Measurements from ENCODE around the gene ACVR1C. TPM values are rescaled to one million over a fixed set of nuclear protein-coding genes. Genes with fewer than 3 reads are reported as not detected.
A peak's percentile ranks its signal among the peaks of the same experiment; 100 is the strongest.
"Not testable (repeated sequence)": the region's sequence is repeated elsewhere in the genome, so short reads cannot be mapped to it uniquely, and the experiment has no call there.

ACVR1C gene
- total and polyA plus RNA-seq, 5 experiments from 2014 or later = 0.67 to 4.7 (median 1.9) TPM

DNA sequence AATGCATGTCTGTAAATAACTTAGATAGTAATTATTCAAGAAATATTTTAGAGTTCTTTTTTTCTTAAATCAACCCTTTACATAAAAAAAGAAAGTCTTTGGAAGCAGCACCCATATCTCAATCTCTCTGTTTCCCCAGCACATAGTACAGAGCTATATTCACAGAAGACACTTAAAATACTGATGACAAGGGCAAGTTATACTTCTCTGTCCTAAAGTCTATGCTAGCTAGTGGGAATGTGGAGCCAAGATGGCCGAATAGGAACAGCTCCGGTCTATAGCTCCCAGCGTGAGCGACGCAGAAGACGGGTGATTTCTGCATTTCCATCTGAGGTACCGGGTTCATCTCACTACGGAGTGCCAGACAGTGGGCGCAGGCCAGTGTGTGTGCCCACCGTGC, 62.6 kb downstream of the ACVR1C start:
- DNase-seq, H3K4me3 Mint-ChIP-seq, H3K27ac Mint-ChIP-seq, H3K9me3 Mint-ChIP-seq, H3K27me3 Mint-ChIP-seq, H3K36me3 Mint-ChIP-seq, ATAC-seq, POLR2A ChIA-PET: not testable (repeated sequence)
- H3K4me1 Mint-ChIP-seq = peaks cover 0 to 15% (median 4%) of the 10 kb centered on the region in 4 donors

DNA sequence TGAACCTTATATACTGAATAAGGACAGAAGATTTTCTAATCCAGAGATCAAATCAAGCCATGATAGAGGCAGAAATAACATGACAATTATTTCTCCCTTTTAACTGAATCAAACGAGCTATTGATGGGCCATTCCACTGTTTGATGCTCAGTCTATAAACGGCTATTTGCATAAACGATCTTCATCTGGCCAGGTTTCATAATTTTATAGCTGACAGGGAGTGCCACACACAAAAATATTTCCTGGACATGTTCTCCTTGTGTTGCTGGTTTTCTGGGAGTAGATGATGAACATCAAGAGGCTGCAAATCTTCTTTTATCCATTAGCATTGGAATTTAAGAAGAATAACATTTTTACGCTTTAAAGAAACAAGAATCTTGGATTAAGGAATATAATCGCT, 63.1 kb downstream of the ACVR1C start:
- POLR2A ChIA-PET = interaction anchor here (0.6 kb wide), 1 partner anchor 903 kb away, joined by 3 read pairs; no protein-coding TSS in a partner anchor
- H3K4me1 Mint-ChIP-seq = peaks cover 0 to 15% (median 4%) of the 10 kb centered on the region in 4 donors
- no peak overlapping the region for H3K4me3 Mint-ChIP-seq
- H3K36me3 Mint-ChIP-seq = peaks cover 0 to 7% (median 0%) of the 10 kb centered on the region in 3 donors
- no peak overlapping the region for H3K27ac Mint-ChIP-seq
- ATAC-seq (no peak), DNase-seq (no peak)
- H3K9me3 Mint-ChIP-seq = peaks cover 0 to 2% (median 0%) of the 10 kb centered on the region in 9 donors
- no peaks in the 10 kb centered on the region for H3K27me3 Mint-ChIP-seq

DNA sequence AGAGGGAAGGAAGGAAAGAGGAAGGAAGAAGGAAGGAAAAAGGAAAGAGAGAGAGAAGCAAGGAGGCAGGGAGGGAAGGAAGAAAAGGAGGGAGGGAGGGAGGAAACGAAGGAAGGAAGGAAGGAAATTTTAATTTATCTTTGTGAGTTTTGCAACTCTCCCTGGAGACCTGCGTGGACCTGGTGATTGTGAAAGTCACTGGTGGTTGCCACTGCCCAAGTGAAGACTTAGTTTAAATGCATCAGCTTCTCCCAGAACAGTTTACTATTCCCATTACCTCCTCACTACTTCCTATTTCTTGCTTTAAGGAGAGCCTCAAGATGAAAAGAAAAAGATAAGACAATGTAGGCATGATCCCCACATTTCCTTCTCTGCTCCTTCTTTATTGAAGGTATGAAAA, 68.8 kb downstream of the ACVR1C start:
- Mint-ChIP-seq H3K4me1 (peaks cover 10 to 29% (median 21%) of the 10 kb centered on the region in 4 donors), H3K4me3 (no peak overlapping the region), H3K36me3 (peaks cover 0 to 11% (median 4%) of the 10 kb centered on the region in 3 donors), H3K27me3 (no peaks in the 10 kb centered on the region), H3K9me3 (peaks cover 0 to 2% (median 0%) of the 10 kb centered on the region in 9 donors), H3K27ac (peak overlapping the region in 2 of 10 donors; percentile 17 to 20)
- ATAC-seq (no peak), DNase-seq (no peak)
- POLR2A ChIA-PET = no interaction called here

DNA sequence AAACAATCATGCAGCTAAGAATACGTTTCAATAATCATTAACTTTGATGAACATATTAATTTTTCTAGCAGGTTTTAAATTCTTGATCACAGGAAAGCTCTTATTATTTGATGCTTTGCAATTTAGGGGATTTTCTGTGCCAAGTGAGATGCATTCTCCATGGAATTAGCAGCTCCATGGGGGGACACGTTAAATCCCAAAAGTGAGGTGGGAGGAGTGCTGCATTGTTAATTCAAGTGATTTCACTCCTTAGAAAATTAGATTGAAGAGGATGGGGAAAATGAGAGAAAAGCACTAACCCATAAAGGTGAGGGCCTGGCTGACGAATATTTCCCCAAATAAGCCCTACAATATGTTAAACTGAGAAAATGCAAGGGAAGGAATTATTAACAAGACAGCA, 69.2 kb downstream of the ACVR1C start:
- DNase-seq (no peak), ATAC-seq (no peak)
- H3K36me3 Mint-ChIP-seq = peaks cover 0 to 11% (median 4%) of the 10 kb centered on the region in 3 donors
- H3K27me3 Mint-ChIP-seq = no peaks in the 10 kb centered on the region
- peak overlapping the region in 3 of 10 donors; percentile 17 to 53 (median 20) for H3K27ac Mint-ChIP-seq
- no peak overlapping the region for H3K4me3 Mint-ChIP-seq
- POLR2A ChIA-PET = no interaction called here
- peaks cover 10 to 26% (median 21%) of the 10 kb centered on the region in 4 donors for H3K4me1 Mint-ChIP-seq
- H3K9me3 Mint-ChIP-seq = peaks cover 0 to 2% (median 0%) of the 10 kb centered on the region in 9 donors

DNA sequence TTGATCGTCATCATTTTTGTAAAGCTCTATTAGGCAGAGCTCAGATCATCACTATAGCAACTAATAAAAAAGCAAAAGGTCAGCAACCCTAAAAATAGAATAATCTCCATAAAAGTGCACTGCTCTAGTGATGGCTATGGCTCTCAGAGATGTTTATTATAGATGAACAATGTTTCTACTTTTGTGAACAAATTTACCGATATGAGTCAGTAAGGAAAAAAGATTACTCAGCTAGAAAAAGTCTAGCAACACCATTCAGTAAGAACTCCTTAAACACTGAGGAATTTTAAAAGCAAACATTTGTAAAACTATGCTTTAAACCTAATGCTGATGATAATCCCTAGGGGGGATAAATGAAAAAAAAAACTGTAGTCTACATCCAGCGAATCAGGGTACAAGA, 69.6 kb downstream of the ACVR1C start:
- no peak for DNase-seq
- peaks cover 0 to 2% (median 0%) of the 10 kb centered on the region in 9 donors for H3K9me3 Mint-ChIP-seq
- ATAC-seq = no peak
- H3K27me3 Mint-ChIP-seq = no peaks in the 10 kb centered on the region
- H3K27ac Mint-ChIP-seq = peak overlapping the region in 1 of 10 donors; percentile 20
- H3K4me3 Mint-ChIP-seq = no peak overlapping the region
- peaks cover 0 to 10% (median 4%) of the 10 kb centered on the region in 3 donors for H3K36me3 Mint-ChIP-seq
- POLR2A ChIA-PET = no interaction called here
- peaks cover 10 to 23% (median 21%) of the 10 kb centered on the region in 4 donors for H3K4me1 Mint-ChIP-seq

DNA sequence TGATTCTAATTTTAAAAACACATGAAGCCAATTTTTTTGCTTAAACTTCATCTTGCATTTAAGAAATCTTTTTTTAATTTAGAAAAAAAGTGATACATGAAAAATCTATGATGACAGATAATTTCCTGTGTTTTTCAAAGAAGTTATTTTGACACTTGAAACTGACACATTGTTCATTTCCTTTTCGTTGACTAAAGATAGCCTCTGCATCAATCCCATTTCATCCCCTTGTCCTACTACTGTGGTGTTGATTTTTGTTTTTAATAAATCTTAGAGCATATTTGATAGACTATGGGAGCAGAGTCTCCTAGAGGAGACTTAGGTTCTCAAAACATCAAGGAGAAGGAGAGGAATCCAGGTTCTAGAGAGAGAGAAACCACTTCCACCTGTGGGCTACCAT, 70.9 kb downstream of the ACVR1C start:
- ATAC-seq = no peak
- Mint-ChIP-seq H3K4me1 (peaks cover 8 to 20% (median 17%) of the 10 kb centered on the region in 4 donors), H3K9me3 (no peaks in the 10 kb centered on the region), H3K27ac (peak overlapping the region in 3 of 10 donors; percentile 9 to 43 (median 28)), H3K36me3 (peaks cover 0 to 9% (median 6%) of the 10 kb centered on the region in 3 donors), H3K4me3 (peak overlapping the region in 1 of 10 donors; percentile 34), H3K27me3 (no peaks in the 10 kb centered on the region)
- no peak for DNase-seq
- POLR2A ChIA-PET = no interaction called here

DNA sequence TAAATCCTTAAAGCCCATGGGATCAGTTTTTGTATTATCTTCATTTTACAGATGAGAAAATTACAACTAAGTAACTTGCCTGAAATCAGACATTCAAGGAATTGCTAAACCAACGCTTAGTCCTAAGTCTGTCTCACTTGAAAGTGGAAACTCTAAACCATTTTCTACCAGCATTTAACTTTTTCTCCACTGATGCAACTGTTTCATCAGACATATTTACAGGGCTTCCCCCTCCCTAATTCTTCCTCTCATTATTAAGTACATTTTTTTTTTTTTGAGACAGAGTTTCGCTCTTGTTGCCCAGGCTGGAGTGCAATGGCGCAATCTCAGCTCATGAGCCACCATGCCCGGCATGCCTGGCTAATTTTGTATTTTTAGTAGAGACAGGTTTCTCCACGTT, 88.6 kb downstream of the ACVR1C start:
- H3K4me1 Mint-ChIP-seq = no peaks in the 10 kb centered on the region
- no peaks in the 10 kb centered on the region for H3K9me3 Mint-ChIP-seq
- H3K27ac Mint-ChIP-seq = no peak overlapping the region
- H3K27me3 Mint-ChIP-seq = no peaks in the 10 kb centered on the region
- no peak for ATAC-seq
- DNase-seq = no peak
- POLR2A ChIA-PET = no interaction called here
- no peak overlapping the region for H3K4me3 Mint-ChIP-seq
- H3K36me3 Mint-ChIP-seq = peaks cover 0 to 16% (median 13%) of the 10 kb centered on the region in 3 donors

DNA sequence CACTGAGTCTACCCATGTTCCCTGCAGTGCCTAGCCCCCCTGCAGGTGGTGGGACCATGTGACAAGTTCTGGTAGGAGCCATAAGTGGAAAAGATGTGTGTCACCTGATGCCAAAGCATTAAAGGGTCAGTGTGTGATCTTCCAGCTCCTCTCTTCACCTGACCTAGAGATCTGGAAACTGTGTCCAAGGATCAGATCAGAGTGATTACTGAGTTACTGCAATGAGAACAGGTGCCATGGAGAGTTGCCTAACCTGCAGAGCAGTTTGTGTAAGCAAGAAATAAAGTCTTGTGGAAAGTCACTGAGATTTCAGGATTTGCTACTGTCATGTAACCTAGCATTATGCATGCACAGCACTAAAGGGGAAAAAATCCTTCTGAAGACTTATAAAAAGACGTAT, 90.6 kb downstream of the ACVR1C start:
- Mint-ChIP-seq H3K27me3 (no peaks in the 10 kb centered on the region), H3K4me3 (no peak overlapping the region), H3K36me3 (peaks cover 0 to 25% (median 17%) of the 10 kb centered on the region in 3 donors), H3K27ac (peak overlapping the region in 1 of 10 donors; percentile 3), H3K9me3 (no peaks in the 10 kb centered on the region), H3K4me1 (no peaks in the 10 kb centered on the region)
- no peak for DNase-seq
- POLR2A ChIA-PET = no interaction called here
- ATAC-seq = no peak

DNA sequence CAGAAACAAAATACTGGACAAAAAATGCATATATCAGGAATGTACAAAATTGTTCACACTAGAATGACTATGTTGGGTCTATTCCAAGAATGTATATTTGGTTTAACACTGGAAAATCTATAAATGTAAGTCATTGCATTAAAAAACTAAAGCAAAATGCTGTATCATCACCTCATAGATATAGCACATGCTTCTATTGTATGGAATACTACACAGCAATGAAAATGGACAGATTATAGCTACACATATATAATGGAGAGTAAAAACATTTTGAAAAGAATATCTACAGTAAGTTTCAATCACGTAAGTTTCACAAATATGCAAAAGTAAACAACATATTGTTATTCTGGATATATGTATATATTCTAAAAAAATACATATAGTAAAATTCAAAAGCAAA, 91.8 kb downstream of the ACVR1C start:
- H3K9me3 Mint-ChIP-seq = no peaks in the 10 kb centered on the region
- H3K27ac Mint-ChIP-seq = no peak overlapping the region
- ATAC-seq = no peak
- H3K36me3 Mint-ChIP-seq = peaks cover 0 to 21% (median 19%) of the 10 kb centered on the region in 3 donors
- H3K27me3 Mint-ChIP-seq = no peaks in the 10 kb centered on the region
- no peak for DNase-seq
- POLR2A ChIA-PET = no interaction called here
- H3K4me3 Mint-ChIP-seq = no peak overlapping the region
- H3K4me1 Mint-ChIP-seq = no peaks in the 10 kb centered on the region

DNA sequence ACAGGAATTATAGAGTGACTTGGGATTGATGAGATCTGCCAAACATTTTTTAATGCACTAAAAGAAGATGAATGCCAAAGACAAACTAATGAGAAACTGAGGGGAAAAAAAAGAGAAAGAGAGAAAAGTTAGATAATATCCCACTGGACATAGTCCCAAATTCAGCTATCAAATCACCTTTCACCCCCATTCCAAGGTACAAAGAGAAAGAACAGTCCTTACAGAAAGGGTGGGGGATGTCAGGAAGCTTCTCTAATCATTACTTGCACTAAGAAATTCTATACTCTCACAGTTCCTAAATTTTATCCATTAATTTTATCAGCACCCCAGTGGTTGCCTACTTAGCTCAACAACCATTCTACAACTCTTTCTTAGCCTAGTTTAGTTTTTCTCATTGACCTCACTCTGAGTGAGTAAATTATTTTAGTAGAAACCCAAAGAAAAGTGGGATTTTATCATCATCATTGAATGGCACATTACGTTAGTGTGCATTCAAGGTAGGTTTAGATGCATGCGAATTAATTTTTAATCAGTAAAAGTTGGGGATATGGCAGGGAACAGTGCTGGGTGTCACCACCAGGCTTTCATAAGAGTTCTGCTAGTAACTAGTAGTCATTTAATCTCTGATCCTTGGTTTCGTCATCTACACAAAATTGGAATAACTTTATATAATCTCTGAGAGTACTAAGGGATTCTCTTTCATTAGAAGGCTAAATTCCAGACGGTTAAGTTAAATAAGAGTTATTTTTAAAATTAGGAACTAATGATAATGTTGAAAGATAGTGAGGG, 99.5 kb downstream of the ACVR1C start:
- POLR2A ChIA-PET = no interaction called here
- Mint-ChIP-seq H3K36me3 (peaks cover 0 to 8% (median 7%) of the 10 kb centered on the region in 3 donors), H3K4me1 (no peaks in the 10 kb centered on the region), H3K4me3 (no peak overlapping the region), H3K27me3 (peaks cover 0 to 2% (median 0%) of the 10 kb centered on the region in 5 donors), H3K9me3 (no peaks in the 10 kb centered on the region), H3K27ac (no peak overlapping the region)
- ATAC-seq = no peak
- no peak for DNase-seq

DNA sequence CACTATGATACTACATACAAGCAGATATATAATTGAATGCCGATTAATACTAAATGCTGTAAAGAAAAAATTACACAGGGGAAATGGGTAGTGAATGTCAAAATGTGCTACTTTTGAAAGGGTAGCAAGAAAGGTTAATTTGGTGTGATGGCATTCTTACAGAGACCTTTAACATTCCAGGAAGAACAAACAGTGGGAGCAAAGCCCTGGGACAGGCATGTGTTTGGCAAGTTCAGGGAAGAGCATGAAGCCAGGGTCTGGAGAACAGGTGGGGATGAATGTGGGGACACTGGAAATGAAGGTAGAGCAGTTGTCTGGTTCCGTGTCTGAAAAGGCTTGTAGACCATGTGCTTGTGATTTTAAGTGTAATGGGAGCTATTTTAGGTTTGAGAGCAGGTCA, 102.6 kb downstream of the ACVR1C start:
- DNase-seq (no peak), ATAC-seq (no peak)
- Mint-ChIP-seq H3K9me3 (no peaks in the 10 kb centered on the region), H3K27me3 (peaks cover 0 to 2% (median 0%) of the 10 kb centered on the region in 5 donors), H3K36me3 (no peaks in the 10 kb centered on the region), H3K4me3 (no peak overlapping the region), H3K27ac (no peak overlapping the region), H3K4me1 (peaks cover 0 to 10% (median 0%) of the 10 kb centered on the region in 4 donors)
- POLR2A ChIA-PET = no interaction called here

DNA sequence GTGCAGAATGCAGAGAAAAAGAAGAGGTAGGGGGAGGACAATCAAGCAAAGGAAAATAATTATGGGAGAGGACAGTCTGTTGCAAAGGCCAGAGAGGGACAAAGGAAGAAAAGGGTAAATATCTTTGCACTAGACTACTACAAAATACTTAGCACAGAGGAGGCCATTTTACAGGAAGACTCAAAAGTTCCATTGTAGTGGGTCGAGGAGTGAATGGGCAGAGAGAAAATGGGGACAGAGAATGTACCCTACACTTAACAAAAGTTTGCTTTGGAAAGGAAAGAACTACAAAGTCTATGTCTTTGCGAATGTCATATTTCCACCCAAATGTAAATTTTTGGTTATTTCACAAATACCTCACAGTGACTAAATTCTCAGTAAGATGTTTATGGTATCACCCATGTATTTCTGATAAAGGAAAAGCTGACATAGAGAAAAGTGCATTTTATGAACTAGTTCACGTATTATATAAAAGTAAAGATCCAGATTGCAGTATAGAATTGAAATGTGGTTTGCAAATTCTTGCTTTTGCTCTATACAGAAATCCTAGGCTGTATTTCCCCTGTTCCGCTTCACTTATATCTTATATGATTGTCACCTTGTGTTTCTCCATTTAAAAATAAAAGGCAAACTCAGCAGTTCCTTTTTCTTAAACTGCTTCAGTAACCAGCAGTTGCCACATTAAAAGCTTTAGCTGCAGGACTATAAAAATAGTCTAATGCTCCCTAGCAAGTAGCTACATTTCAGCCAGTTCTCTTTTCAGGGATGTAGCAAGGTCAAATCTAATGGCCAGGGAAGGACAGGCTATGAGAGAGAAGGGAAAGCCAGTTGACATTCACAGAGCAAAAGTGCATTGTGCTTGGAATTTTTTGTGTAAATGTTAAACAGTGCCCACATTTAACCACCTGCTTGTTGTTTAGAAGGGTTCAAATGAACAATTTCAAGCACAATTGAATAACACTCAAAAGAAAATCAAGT, 105.1 kb downstream of the ACVR1C start:
- Mint-ChIP-seq H3K4me3 (no peak overlapping the region), H3K4me1 (peaks cover 0 to 10% (median 0%) of the 10 kb centered on the region in 4 donors), H3K27ac (no peak overlapping the region), H3K36me3 (no peaks in the 10 kb centered on the region), H3K27me3 (no peaks in the 10 kb centered on the region), H3K9me3 (no peaks in the 10 kb centered on the region)
- ATAC-seq (no peak), DNase-seq (no peak)
- POLR2A ChIA-PET = no interaction called here

DNA sequence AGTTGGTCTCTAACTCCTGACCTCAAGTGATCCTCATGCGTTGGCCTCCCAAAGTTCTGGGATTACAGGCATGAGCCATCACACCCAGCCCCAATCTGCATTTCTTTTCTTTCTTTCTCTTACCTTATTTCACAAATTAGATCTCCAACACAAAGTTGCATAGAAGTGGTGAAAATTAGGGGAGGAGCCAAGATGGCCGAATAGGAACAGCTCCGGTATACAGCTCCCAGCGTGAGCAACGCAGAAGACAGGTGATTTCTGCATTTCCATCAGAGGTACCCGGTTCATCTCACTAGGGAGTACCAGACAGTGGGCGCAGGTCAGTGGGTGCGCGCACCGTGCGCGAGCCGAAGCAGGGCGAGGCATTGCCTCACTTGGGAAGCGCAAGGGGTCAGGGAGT, 113.7 kb downstream of the ACVR1C start:
- DNase-seq, H3K27me3 Mint-ChIP-seq, H3K4me1 Mint-ChIP-seq, H3K9me3 Mint-ChIP-seq, POLR2A ChIA-PET, H3K27ac Mint-ChIP-seq, H3K4me3 Mint-ChIP-seq, H3K36me3 Mint-ChIP-seq, ATAC-seq: not testable (repeated sequence)
